ENCODE data around the gene PRKAA1.

DNA sequence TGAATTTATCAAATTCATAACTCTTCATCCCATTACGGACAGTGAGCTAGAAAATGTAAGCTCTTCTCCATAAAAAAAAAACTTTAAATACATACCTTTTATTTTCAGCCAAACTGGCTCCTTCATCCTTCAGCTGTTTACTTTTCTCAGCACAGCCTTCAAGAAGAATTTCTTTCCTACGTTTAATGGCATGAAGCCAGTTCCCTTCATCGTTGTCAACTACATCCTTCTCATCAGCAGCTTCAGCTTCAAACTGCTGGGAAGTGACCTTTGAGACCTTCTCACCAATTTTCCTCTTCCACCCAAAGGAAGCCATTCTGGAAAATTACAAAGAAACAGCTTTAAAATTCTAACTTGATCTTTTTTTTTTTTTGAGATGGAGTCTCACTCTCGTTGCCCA is 51.5 kb downstream of the PRKAA1 start:
- TF ChIP-seq, protein P1, sequence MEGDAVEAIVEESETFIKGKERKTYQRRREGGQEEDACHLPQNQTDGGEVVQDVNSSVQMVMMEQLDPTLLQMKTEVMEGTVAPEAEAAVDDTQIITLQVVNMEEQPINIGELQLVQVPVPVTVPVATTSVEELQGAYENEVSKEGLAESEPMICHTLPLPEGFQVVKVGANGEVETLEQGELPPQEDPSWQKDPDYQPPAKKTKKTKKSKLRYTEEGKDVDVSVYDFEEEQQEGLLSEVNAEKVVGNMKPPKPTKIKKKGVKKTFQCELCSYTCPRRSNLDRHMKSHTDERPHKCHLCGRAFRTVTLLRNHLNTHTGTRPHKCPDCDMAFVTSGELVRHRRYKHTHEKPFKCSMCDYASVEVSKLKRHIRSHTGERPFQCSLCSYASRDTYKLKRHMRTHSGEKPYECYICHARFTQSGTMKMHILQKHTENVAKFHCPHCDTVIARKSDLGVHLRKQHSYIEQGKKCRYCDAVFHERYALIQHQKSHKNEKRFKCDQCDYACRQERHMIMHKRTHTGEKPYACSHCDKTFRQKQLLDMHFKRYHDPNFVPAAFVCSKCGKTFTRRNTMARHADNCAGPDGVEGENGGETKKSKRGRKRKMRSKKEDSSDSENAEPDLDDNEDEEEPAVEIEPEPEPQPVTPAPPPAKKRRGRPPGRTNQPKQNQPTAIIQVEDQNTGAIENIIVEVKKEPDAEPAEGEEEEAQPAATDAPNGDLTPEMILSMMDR (IDR thresholded peaks at IDR 0.05): no peak
- TF ChIP-seq POLR2A (IDR thresholded peaks at IDR 0.05): no peak
- no peak for TF ChIP-seq EP300 (IDR thresholded peaks at IDR 0.05)
